Nephron (organoid): ENCODE results near the gene ATP6AP2.
A peak's percentile ranks its signal among the peaks of the same experiment; 100 is the strongest.

Source experiments
- H3K27ac Mint-ChIP-seq, 3 experiments: 2 replicates each; pipeline ENCODE4 v1.8.0; 2020; ENCODE audit warnings: mixed read lengths in 3 of 3, mild to moderate bottlenecking in 2 of 3, moderate library complexity in 1 of 3
- H3K27me3 Mint-ChIP-seq: 2 replicates; pipeline ENCODE4 v1.8.0; 2021; ENCODE audit warnings: low read depth, mild to moderate bottlenecking, moderate library complexity, mixed read lengths
- H3K36me3 Mint-ChIP-seq: 2 replicates; pipeline ENCODE4 v1.8.0; 2020; ENCODE audit warnings: low read depth, mixed read lengths
- H3K4me1 Mint-ChIP-seq: 2 replicates; pipeline ENCODE4 v1.8.0; 2020; ENCODE audit warnings: mixed read lengths
- H3K4me3 Mint-ChIP-seq, 3 experiments: 2 replicates each; pipeline ENCODE4 v1.8.0; 2020; ENCODE audit warnings: mild to moderate bottlenecking in 3 of 3, mixed read lengths in 3 of 3, moderate library complexity in 2 of 3
- H3K9me3 Mint-ChIP-seq: 2 replicates; pipeline ENCODE4 v1.8.0; 2020; ENCODE audit warnings: mixed read lengths
- TF ChIP-seq, protein P1 (sequence below), 3 experiments: fragments of 200-600 bp; sonication (generic); IDR thresholded peaks; one replicate each; pipeline ENCODE4 v1.5.0; 2021; ENCODE audit warnings: antibody characterized with exemption in 3 of 3; ENCODE audit not compliant: unreplicated experiment in 3 of 3

Gene ATP6AP2

DNA sequence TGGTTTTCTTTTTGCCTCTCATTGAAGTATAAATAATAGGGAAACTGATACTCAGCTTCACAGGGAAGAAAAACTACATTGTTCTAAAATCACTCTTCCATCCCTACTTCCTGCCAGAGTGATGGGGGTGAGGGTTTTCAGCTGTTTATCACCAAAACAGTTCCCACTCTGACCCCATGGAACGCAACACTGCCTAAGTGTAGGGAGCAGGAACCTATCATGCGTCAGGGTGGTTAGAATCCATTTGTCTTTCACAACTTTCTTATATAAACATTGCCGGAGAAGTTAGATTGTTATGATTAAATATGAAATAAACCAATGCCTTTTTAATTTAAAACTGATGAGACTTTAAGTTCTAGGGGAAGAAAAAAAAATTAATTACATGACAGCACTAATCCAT is 26.6 kb downstream of the ATP6AP2 start:
- Mint-ChIP-seq H3K27me3 (no peaks in the 10 kb centered on the region), H3K9me3 (no peaks in the 10 kb centered on the region), H3K4me3 (no peak overlapping the region), H3K36me3 (peaks cover 7% of the 10 kb centered on the region), H3K27ac (no peak overlapping the region), H3K4me1 (no peaks in the 10 kb centered on the region)
- TF ChIP-seq, protein P1, sequence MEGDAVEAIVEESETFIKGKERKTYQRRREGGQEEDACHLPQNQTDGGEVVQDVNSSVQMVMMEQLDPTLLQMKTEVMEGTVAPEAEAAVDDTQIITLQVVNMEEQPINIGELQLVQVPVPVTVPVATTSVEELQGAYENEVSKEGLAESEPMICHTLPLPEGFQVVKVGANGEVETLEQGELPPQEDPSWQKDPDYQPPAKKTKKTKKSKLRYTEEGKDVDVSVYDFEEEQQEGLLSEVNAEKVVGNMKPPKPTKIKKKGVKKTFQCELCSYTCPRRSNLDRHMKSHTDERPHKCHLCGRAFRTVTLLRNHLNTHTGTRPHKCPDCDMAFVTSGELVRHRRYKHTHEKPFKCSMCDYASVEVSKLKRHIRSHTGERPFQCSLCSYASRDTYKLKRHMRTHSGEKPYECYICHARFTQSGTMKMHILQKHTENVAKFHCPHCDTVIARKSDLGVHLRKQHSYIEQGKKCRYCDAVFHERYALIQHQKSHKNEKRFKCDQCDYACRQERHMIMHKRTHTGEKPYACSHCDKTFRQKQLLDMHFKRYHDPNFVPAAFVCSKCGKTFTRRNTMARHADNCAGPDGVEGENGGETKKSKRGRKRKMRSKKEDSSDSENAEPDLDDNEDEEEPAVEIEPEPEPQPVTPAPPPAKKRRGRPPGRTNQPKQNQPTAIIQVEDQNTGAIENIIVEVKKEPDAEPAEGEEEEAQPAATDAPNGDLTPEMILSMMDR (IDR thresholded peaks at IDR 0.05; ENCODE audit: unreplicated experiment in 3 of 3): no peak

DNA sequence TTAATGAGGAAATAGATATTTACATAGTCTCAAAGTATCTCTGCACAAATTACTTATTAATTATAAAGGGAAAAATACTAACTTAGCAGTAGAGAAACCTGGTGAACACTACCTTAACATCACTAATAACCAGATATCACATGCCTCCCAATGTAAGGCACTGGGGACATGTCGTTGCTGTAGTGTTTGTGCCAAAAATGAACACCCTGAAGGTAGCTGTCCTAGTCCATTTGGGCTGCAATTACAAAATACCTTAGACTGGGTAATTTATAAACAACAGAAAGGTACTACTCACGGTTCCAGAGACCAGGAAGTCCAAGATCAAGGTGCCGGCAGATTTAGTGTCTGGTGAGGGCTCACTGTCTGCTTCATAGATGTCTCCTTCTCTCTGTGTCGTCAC is 31.7 kb downstream of the ATP6AP2 start:
- no peak overlapping the region for H3K27ac Mint-ChIP-seq
- H3K27me3 Mint-ChIP-seq: no peaks in the 10 kb centered on the region
- no peaks in the 10 kb centered on the region for H3K36me3 Mint-ChIP-seq
- TF ChIP-seq, protein P1 (IDR thresholded peaks at IDR 0.05; ENCODE audit: unreplicated experiment in 3 of 3): no peak
- no peak overlapping the region for H3K4me3 Mint-ChIP-seq
- H3K4me1 Mint-ChIP-seq: no peaks in the 10 kb centered on the region
- H3K9me3 Mint-ChIP-seq: no peaks in the 10 kb centered on the region

DNA sequence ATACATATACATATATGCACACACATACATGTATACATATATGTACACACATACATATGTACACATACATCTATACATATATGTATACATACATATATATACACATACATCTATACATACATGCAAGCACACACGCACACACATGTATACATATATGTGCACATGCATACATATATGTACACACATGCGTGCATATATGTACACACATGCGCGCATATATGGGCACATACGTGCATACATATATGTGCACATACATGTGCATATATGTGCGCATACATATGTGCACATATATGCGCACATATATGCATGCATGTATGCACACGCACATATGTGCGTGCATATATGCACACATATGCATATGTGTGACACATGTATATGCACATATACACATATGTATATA is 35.2 kb downstream of the ATP6AP2 start:
- Mint-ChIP-seq H3K27ac (no peak overlapping the region), H3K4me1 (no peaks in the 10 kb centered on the region), H3K4me3 (no peak overlapping the region), H3K27me3 (no peaks in the 10 kb centered on the region), H3K9me3 (no peaks in the 10 kb centered on the region), H3K36me3 (no peaks in the 10 kb centered on the region)
- TF ChIP-seq, protein P1 (IDR thresholded peaks at IDR 0.05; ENCODE audit: unreplicated experiment in 3 of 3): no peak

DNA sequence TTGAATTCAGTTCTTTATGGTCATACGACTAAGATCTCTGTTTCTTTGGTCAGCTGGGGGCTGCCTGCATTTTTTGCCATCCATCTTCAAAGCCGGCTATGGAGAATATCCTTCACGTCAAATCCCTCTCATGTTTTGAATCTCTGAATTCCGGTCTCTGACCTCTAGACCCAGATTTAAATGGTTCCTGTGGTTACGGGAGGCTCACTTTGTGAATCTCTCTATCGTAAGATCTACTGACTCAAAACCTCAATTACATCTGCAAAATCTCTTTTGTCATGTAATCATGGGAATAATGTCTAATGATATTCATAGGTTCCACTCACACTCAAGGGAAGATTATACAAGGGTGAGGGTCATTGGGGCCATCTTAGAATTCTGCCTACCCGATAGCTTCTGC is 36.8 kb downstream of the ATP6AP2 start:
- no peaks in the 10 kb centered on the region for H3K36me3 Mint-ChIP-seq
- no peak overlapping the region for H3K4me3 Mint-ChIP-seq
- H3K27ac Mint-ChIP-seq: no peak overlapping the region
- H3K4me1 Mint-ChIP-seq: no peaks in the 10 kb centered on the region
- TF ChIP-seq, protein P1 (IDR thresholded peaks at IDR 0.05; ENCODE audit: unreplicated experiment in 3 of 3): no peak
- H3K9me3 Mint-ChIP-seq: no peaks in the 10 kb centered on the region
- H3K27me3 Mint-ChIP-seq: no peaks in the 10 kb centered on the region

DNA sequence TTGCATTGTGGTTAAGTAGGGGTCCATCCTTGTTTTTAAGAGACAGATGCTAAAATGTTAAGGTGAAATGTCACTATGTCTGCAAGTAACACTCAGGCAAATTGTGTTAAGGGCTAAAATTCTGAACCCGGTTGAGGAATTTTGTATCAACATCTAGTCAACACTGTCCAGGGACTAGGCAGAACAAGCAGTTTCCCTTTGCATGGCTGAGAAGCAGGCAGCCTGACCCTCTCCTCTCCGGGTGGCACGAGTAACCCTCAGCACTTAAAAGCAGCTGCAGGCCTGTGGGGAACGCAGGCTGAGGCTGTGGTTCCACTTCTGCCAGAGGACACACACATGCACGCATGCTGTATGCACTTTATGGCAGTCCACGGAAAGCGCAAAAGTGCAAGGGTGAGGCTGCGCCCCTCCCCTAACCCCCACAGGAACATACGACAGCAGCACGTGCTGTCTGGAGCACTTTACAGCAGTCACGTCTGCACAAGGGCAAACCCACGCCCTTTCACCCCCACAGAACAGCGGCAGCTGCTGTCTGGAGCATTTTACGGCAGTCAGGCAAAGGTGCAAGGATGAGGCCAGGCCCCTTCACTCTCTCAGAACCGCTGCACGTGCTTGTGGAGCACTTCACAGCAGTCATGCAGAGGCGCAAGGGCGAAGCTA is 41.8 kb downstream of the ATP6AP2 start:
- peak overlapping the region in 1 of 3 experiments; percentile 59 for H3K27ac Mint-ChIP-seq
- no peak overlapping the region for H3K4me3 Mint-ChIP-seq
- H3K4me1 Mint-ChIP-seq: no peaks in the 10 kb centered on the region
- peaks cover 5% of the 10 kb centered on the region for H3K36me3 Mint-ChIP-seq
- no peaks in the 10 kb centered on the region for H3K27me3 Mint-ChIP-seq
- peaks cover 4% of the 10 kb centered on the region for H3K9me3 Mint-ChIP-seq
- TF ChIP-seq, protein P1 (IDR thresholded peaks at IDR 0.05; ENCODE audit: unreplicated experiment in 3 of 3): no peak

DNA sequence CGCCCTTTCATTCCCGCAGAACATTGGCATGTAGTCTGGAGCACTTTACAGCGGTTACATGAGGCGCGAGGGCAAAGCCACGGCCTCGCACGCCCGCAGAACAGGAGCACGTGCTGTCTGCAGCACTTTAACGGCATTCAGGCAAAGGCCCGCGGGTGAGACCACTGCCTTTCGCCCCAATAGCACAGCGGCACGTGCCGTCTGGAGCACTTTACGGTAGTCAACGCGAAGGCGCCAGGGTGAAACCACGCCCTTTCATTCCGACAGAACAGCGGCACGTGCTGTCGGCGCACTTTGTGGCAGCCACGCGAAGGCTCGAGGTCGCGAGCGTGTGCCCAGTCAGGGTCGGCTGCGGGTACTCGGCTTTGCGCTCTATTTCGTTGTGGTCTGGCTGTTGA is 42.4 kb downstream of the ATP6AP2 start, which contains the start of gene MPC1L:
MPC1L (plus strand) TSS at position 290 of the 398 bp plus-strand sequence. CDS start 138 bp downstream, outside the sequence.
- peaks cover 4% of the 10 kb centered on the region for H3K9me3 Mint-ChIP-seq
- H3K27ac Mint-ChIP-seq: peak within 1 kb of the TSS in 1 of 3 experiments; percentile 59
- TF ChIP-seq, protein P1 (IDR thresholded peaks at IDR 0.05; ENCODE audit: unreplicated experiment in 3 of 3): no peak
- no peak within 1 kb of the TSS for H3K4me3 Mint-ChIP-seq
- no peaks in the 10 kb centered on the region for H3K4me1 Mint-ChIP-seq
- H3K27me3 Mint-ChIP-seq: no peaks in the 10 kb centered on the region
- peaks cover 10% of the 10 kb centered on the region for H3K36me3 Mint-ChIP-seq
